Cerebellar cortex (tissue), 1 donor: ENCODE measurements around the gene TIMP1.

Source experiments
- DNase-seq: peaks from one replicate; pipeline ENCODE4 v3.0.0-alpha.2; 2015; ENCODE audit warnings: low spot score

TIMP1 gene

DNA sequence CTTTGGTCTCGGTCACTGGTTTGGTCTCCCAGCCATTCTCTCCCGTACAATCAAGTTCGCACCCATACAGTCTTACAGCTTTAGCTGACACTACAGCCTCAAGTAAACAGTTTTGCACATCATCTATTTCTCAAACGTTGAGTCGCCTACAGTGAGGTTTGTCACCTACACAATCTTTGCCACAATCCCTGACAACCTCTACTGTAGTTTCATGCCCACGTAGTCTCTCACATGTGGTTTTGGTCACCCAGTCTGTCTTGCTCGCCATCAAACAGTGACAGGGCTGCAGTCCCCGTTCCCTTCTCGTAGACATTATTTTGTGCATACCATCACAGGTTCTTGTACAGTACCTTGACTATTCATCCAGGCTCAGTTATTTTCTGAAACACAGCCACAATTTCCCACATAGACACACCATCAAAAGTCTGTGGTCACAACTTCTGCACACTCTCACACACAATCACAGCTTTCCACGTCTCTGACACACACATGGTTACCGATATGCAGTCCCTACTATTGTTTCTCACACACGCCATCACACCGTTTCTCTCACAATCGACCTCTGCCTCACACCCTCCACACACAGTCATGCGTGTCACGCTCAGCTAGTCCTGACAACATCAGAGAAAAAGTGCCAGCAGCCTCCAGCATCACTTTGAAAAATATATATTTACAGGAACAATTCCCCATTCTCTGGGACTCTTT lies 52.8 kb downstream of the TIMP1 start:
- no peak for DNase-seq
